Ureter (tissue), 1 donor: Measurements from ENCODE around the gene CTIF. TPM values are rescaled to one million over a fixed set of nuclear protein-coding genes. Genes with fewer than 3 reads are reported as not detected.

Experiments
- DNase-seq: peaks from one replicate; pipeline ENCODE4 v3.0.0-alpha.2; 2020; ENCODE audit warnings: low spot score
- total RNA-seq: library from RNA; stranded (reverse); gene quantifications from one replicate; pipeline ENCODE4 v1.2.4, GENCODE V29; 2023
- donor health status: DM: yes; HTN: yes; CAD: no.

The CTIF gene
- total RNA-seq, 1 donor from 2014 or later = 62.3 TPM

- DNase-seq = no peak
Observed at GRCh38 chr18:48601343-48601742, 62.5 kb downstream of the CTIF start.

- DNase-seq = no peak
Observed at GRCh38 chr18:48602759-48603390, 64.0 kb downstream of the CTIF start.

GRCh38 chr18:48605408-48605845 lies 66.6 kb downstream of the CTIF start:
- no peak for DNase-seq

- no peak for DNase-seq
Observed at GRCh38 chr18:48607056-48607984, 68.5 kb downstream of the CTIF start.

- no peak for DNase-seq
Observed at GRCh38 chr18:48608581-48608980, 69.8 kb downstream of the CTIF start.

GRCh38 chr18:48609114-48609513 lies 70.3 kb downstream of the CTIF start:
- DNase-seq = no peak

- no peak for DNase-seq
Observed at GRCh38 chr18:48609820-48610815, 71.3 kb downstream of the CTIF start.

GRCh38 chr18:48611203-48611602 lies 72.4 kb downstream of the CTIF start:
- DNase-seq = no peak

GRCh38 chr18:48611785-48612480 lies 73.1 kb downstream of the CTIF start:
- DNase-seq = no peak

GRCh38 chr18:48612511-48612910 lies 73.7 kb downstream of the CTIF start:
- no peak for DNase-seq

- DNase-seq = no peak
Observed at GRCh38 chr18:48612917-48613316, 74.1 kb downstream of the CTIF start.

GRCh38 chr18:48613589-48614404 lies 75.0 kb downstream of the CTIF start:
- peak; percentile 70 for DNase-seq

GRCh38 chr18:48615566-48616401 lies 77.0 kb downstream of the CTIF start:
- DNase-seq = no peak

- no peak for DNase-seq
Observed at GRCh38 chr18:48616484-48617255, 77.8 kb downstream of the CTIF start.

GRCh38 chr18:48617844-48618497 lies 79.1 kb downstream of the CTIF start:
- no peak for DNase-seq

GRCh38 chr18:48619016-48619415 lies 80.2 kb downstream of the CTIF start:
- DNase-seq = no peak

GRCh38 chr18:48619501-48619900 lies 80.7 kb downstream of the CTIF start:
- no peak for DNase-seq

GRCh38 chr18:48620071-48620470 lies 81.2 kb downstream of the CTIF start:
- no peak for DNase-seq
